Measurements from ENCODE around the gene ZNF236. TPM values are rescaled to one million over a fixed set of nuclear protein-coding genes. Genes with fewer than 3 reads are reported as not detected.

The ZNF236 gene
- total RNA-seq, 1 donor from 2014 or later, result 13.3 TPM

DNA sequence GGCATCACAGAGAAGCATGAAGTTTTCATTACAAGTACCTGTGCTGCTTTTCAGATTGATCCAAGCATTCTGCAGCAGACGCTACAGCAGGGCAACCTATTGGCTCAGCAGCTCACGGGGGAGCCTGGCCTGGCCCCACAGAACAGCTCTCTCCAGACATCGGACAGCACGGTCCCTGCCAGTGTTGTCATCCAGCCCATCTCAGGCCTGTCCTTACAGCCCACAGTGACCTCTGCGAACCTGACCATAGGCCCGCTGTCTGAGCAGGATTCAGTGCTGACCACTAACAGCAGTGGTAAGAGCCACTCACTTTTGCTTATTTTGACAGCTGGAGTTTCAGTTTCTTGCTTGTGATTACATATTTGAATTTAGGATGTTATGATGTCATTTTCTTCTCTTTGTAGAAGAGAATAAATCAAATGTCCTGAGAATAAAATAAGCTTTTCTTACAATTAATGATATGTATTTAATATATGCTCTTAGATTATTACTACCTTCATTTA, 104.9 kb downstream of the ZNF236 start:
- Mint-ChIP-seq H3K4me3 (ENCODE audit: unreplicated experiment) (no peak overlapping the region), H3K27ac (ENCODE audit: unreplicated experiment) (no peak overlapping the region), H3K4me1 (ENCODE audit: low read depth, unreplicated experiment) (peaks cover under 1% of the 10 kb centered on the region), H3K36me3 (ENCODE audit: low read depth, unreplicated experiment) (peaks cover 13% of the 10 kb centered on the region), H3K27me3 (ENCODE audit: low read depth, unreplicated experiment) (no peaks in the 10 kb centered on the region), H3K9me3 (ENCODE audit: unreplicated experiment) (no peaks in the 10 kb centered on the region)
- no peak for TF ChIP-seq EZH2 (IDR thresholded peaks at IDR 0.05; ENCODE audit: insufficient read depth, low read length)
- TF ChIP-seq, protein P1, sequence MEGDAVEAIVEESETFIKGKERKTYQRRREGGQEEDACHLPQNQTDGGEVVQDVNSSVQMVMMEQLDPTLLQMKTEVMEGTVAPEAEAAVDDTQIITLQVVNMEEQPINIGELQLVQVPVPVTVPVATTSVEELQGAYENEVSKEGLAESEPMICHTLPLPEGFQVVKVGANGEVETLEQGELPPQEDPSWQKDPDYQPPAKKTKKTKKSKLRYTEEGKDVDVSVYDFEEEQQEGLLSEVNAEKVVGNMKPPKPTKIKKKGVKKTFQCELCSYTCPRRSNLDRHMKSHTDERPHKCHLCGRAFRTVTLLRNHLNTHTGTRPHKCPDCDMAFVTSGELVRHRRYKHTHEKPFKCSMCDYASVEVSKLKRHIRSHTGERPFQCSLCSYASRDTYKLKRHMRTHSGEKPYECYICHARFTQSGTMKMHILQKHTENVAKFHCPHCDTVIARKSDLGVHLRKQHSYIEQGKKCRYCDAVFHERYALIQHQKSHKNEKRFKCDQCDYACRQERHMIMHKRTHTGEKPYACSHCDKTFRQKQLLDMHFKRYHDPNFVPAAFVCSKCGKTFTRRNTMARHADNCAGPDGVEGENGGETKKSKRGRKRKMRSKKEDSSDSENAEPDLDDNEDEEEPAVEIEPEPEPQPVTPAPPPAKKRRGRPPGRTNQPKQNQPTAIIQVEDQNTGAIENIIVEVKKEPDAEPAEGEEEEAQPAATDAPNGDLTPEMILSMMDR (IDR thresholded peaks at IDR 0.05; ENCODE audit: insufficient read depth, low read depth, low read length), result no peak
- H3K27ac ChIP-seq (ENCODE audit: low read depth, low read length), result no peak overlapping the region
- H3K9ac ChIP-seq (ENCODE audit: low read length), result no peak overlapping the region
- H2AFZ ChIP-seq (ENCODE audit: low read depth, low read length), result no peak overlapping the region
- H4K20me1 ChIP-seq (ENCODE audit: insufficient read depth, low read length), result peaks cover 9% of the 10 kb centered on the region
- H3K27me3 ChIP-seq (ENCODE audit: insufficient read depth, low read length), result no peaks in the 10 kb centered on the region
- H3K79me2 ChIP-seq (ENCODE audit: insufficient read depth, low read length), result peaks cover 3% of the 10 kb centered on the region
- no peaks in the 10 kb centered on the region for H3K4me1 ChIP-seq (ENCODE audit: insufficient read depth, low read length)
- H3K4me3 ChIP-seq (ENCODE audit: insufficient read depth, low read depth, low read length), result no peak overlapping the region
- DNase-seq (ENCODE audit: low read depth), result no peak
- FAIRE-seq, result no peak
- H3K4me2 ChIP-seq (ENCODE audit: low read length), result no peak overlapping the region
- H3K9me3 ChIP-seq (ENCODE audit: insufficient read depth, low read depth, low read length), result no peaks in the 10 kb centered on the region
- peaks cover 8% of the 10 kb centered on the region for H3K36me3 ChIP-seq (ENCODE audit: insufficient read depth, low read length)

DNA sequence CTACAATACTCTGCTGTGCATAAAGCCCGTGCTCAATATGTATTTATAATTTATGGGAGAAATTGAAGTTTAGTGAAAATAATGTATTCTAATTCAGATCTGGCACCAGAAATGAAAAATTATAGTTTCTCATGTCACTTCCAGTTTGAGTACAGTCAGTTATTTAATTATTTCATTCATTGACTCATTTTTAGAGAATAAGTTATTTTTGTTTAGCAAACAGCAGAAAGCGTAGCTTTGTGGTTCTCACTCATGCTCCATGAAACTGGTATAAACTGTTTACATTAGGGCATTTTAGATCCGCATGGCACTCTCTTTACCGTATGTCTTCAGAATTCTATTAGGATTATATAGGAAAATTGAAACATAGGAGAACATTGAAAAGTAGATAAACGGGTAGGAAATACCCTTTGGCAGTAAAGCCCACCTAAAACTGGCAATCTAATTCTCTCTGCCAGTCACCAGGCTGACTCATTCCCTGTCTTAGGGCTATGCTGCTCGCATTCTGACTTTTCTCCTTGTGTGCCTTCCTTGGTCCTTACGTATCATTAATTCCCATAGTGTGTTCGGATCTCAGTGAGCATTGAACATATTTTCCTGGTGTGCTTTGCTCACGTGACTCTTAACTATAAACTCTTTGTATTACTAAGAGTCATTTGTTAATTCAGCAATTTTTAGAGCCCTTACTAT, 106.0 kb downstream of the ZNF236 start:
- FAIRE-seq, result no peak
- Histone ChIP-seq H4K20me1 (ENCODE audit: insufficient read depth, low read length) (peaks cover 9% of the 10 kb centered on the region), H2AFZ (ENCODE audit: low read depth, low read length) (no peak overlapping the region), H3K36me3 (ENCODE audit: insufficient read depth, low read length) (peaks cover 8% of the 10 kb centered on the region), H3K4me3 (ENCODE audit: insufficient read depth, low read depth, low read length) (no peak overlapping the region), H3K4me1 (ENCODE audit: insufficient read depth, low read length) (no peaks in the 10 kb centered on the region), H3K9me3 (ENCODE audit: insufficient read depth, low read depth, low read length) (no peaks in the 10 kb centered on the region), H3K27ac (ENCODE audit: low read depth, low read length) (no peak overlapping the region), H3K27me3 (ENCODE audit: insufficient read depth, low read length) (no peaks in the 10 kb centered on the region), H3K79me2 (ENCODE audit: insufficient read depth, low read length) (peaks cover 3% of the 10 kb centered on the region), H3K9ac (ENCODE audit: low read length) (no peak overlapping the region), H3K4me2 (ENCODE audit: low read length) (no peak overlapping the region)
- DNase-seq (ENCODE audit: low read depth), result no peak
- Mint-ChIP-seq H3K4me3 (ENCODE audit: unreplicated experiment) (no peak overlapping the region), H3K27ac (ENCODE audit: unreplicated experiment) (no peak overlapping the region), H3K9me3 (ENCODE audit: unreplicated experiment) (no peaks in the 10 kb centered on the region), H3K27me3 (ENCODE audit: low read depth, unreplicated experiment) (no peaks in the 10 kb centered on the region), H3K36me3 (ENCODE audit: low read depth, unreplicated experiment) (peaks cover 16% of the 10 kb centered on the region), H3K4me1 (ENCODE audit: low read depth, unreplicated experiment) (peaks cover 4% of the 10 kb centered on the region)
- TF ChIP-seq EZH2 (IDR thresholded peaks at IDR 0.05; ENCODE audit: insufficient read depth, low read length), result no peak
- TF ChIP-seq, protein P1 (IDR thresholded peaks at IDR 0.05; ENCODE audit: insufficient read depth, low read depth, low read length), result no peak

DNA sequence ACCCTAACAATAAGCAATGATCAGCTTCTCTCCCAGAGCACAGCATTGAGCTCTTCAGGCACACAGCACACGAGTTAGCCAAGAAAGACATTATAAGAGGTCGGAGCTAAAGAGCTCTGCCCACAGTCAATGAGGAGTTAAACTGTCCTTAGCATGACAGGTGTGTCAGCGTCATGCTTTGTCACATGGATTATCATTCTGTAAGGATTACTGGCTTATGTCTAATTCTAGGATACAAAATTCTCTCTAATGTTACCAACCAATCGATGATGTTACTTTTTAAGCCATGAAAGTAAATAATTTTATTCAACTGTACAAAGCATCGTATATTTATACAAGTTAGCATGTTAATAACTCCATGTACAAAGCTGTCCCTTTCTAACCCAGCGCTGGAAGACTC, 108.8 kb downstream of the ZNF236 start:
- Mint-ChIP-seq H3K27ac (ENCODE audit: unreplicated experiment) (no peak overlapping the region), H3K4me1 (ENCODE audit: low read depth, unreplicated experiment) (peaks cover 4% of the 10 kb centered on the region), H3K36me3 (ENCODE audit: low read depth, unreplicated experiment) (peaks cover 3% of the 10 kb centered on the region), H3K4me3 (ENCODE audit: unreplicated experiment) (no peak overlapping the region), H3K27me3 (ENCODE audit: low read depth, unreplicated experiment) (no peaks in the 10 kb centered on the region), H3K9me3 (ENCODE audit: unreplicated experiment) (no peaks in the 10 kb centered on the region)
- no peak for DNase-seq (ENCODE audit: low read depth)
- H3K27ac ChIP-seq (ENCODE audit: low read depth, low read length), result no peak overlapping the region
- H3K4me1 ChIP-seq (ENCODE audit: insufficient read depth, low read length), result no peaks in the 10 kb centered on the region
- H3K4me3 ChIP-seq (ENCODE audit: insufficient read depth, low read depth, low read length), result no peak overlapping the region
- no peaks in the 10 kb centered on the region for H3K9me3 ChIP-seq (ENCODE audit: insufficient read depth, low read depth, low read length)
- FAIRE-seq, result no peak
- H3K36me3 ChIP-seq (ENCODE audit: insufficient read depth, low read length), result peaks cover 8% of the 10 kb centered on the region
- no peak overlapping the region for H3K9ac ChIP-seq (ENCODE audit: low read length)
- no peak overlapping the region for H3K4me2 ChIP-seq (ENCODE audit: low read length)
- H2AFZ ChIP-seq (ENCODE audit: low read depth, low read length), result no peak overlapping the region
- H4K20me1 ChIP-seq (ENCODE audit: insufficient read depth, low read length), result peaks cover 5% of the 10 kb centered on the region
- TF ChIP-seq EZH2 (IDR thresholded peaks at IDR 0.05; ENCODE audit: insufficient read depth, low read length), result no peak
- TF ChIP-seq, protein P1 (IDR thresholded peaks at IDR 0.05; ENCODE audit: insufficient read depth, low read depth, low read length), result no peak
- peaks cover under 1% of the 10 kb centered on the region for H3K79me2 ChIP-seq (ENCODE audit: insufficient read depth, low read length)
- no peaks in the 10 kb centered on the region for H3K27me3 ChIP-seq (ENCODE audit: insufficient read depth, low read length)
